Measurements from ENCODE around the gene ENOSF1. TPM values are rescaled to one million over a fixed set of nuclear protein-coding genes. Genes with fewer than 3 reads are reported as not detected.

The ENOSF1 gene
- total and polyA plus RNA-seq, 10 of the 15 experiments (the other 5 are each of a cell fraction or from before 2014, with no cell fraction given), result 12.5 to 43.3 (median 29.5) TPM

DNA sequence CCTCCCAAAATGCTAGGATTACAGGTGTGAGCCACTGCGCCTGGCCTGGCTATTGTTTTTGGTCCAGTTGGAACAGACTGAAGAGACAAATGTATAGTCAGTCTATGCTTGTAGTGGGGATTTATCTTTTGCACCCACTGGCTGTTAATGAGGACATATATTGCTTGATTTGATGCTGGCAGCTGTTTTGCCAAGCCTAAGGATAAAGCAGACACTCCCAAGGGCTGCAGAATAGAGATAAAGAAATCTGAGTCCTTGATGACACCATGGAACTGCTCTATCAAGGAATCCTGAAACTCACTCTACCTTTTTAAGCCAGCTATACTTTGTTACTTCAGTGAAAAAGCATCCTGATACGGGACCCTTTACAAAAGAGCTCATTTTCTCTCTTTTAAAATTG is 43.1 kb upstream of the ENOSF1 start (continued):
- TF ChIP-seq, protein P1, sequence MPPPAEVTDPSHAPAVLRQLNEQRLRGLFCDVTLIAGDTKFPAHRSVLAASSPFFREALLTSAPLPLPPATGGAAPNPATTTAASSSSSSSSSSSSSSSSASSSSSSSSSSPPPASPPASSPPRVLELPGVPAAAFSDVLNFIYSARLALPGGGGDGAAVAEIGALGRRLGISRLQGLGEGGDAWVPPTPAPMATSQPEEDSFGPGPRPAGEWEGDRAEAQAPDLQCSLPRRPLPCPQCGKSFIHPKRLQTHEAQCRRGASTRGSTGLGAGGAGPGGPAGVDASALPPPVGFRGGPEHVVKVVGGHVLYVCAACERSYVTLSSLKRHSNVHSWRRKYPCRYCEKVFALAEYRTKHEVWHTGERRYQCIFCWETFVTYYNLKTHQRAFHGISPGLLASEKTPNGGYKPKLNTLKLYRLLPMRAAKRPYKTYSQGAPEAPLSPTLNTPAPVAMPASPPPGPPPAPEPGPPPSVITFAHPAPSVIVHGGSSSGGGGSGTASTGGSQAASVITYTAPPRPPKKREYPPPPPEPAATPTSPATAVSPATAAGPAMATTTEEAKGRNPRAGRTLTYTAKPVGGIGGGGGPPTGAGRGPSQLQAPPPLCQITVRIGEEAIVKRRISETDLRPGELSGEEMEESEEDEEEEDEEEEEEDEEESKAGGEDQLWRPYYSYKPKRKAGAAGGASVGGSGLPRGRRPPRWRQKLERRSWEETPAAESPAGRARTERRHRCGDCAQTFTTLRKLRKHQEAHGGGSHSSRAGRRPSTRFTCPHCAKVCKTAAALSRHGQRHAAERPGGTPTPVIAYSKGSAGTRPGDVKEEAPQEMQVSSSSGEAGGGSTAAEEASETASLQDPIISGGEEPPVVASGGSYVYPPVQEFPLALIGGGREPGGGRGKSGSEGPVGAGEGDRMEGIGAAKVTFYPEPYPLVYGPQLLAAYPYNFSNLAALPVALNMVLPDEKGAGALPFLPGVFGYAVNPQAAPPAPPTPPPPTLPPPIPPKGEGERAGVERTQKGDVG (CRISPR knock-in tag; IDR thresholded peaks at IDR 0.05), result no peak
- no peak for TF ChIP-seq KAT2A (conservative IDR thresholded peaks at IDR 0.05; ENCODE audit: control insufficient read depth, low read depth, low read length)
- TF ChIP-seq SREBF2 (IDR thresholded peaks at IDR 0.05; ENCODE audit: low read length), result no peak

DNA sequence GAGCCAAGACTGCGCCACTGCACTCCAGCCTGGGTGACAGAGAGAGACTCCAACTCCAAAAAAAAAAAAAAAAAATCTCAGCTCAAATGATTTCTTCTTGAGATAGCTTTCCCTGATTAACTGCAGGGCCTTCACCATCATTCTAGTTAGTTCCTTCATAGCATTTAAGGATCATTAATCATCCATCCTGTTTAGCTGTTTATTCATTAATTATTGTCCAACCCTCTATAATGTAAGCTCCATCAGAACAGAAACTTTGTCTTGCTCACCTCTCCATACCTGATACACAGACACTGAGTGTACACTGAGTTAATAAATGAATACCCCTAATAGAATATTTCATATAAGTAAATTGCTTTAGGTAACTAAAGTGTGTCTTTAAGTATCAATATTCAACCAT is 42.2 kb upstream of the ENOSF1 start:
- 100% methylated on average over 1 of the region's 1 CpG for WGBS (ENCODE audit: insufficient coverage, insufficient replicate concordance, low lambda C conversion rate, missing lambda C conversion rate)
- in situ Hi-C loops (cut with MboI), result no loop called here
- H3K4me3 ChIP-seq, result no peak overlapping the region

More for the DNA sequence above, 42.2 kb upstream of the ENOSF1 start:
- no TSS peak for BruUV-seq (replicated peaks)
- Histone ChIP-seq H3K27me3 (replicated peaks in 1 of 2; ENCODE audit: control insufficient read depth in 2 of 2, insufficient read depth in 2 of 2, low read length in 1 of 2) (no peaks in the 10 kb centered on the region), H2AFZ (ENCODE audit: control insufficient read depth, low read depth, low read length) (no peak overlapping the region), H4K20me1 (ENCODE audit: control insufficient read depth, insufficient read depth) (no peaks in the 10 kb centered on the region), H3K9me3 (replicated peaks; ENCODE audit: control insufficient read depth, insufficient read depth, low read length) (no peaks in the 10 kb centered on the region), H3K79me2 (ENCODE audit: control insufficient read depth, insufficient read depth, low read length) (no peaks in the 10 kb centered on the region; the same call in 1 of the 2 replicates), H3K36me3 (ENCODE audit: control insufficient read depth in 2 of 2, insufficient read depth in 2 of 2, low read length in 1 of 2) (no peaks in the 10 kb centered on the region; a peak in 1 of 4 replicates), H3K4me1 (ENCODE audit: control insufficient read depth, insufficient read depth, low read length) (no peaks in the 10 kb centered on the region), H3K27ac (ENCODE audit: control insufficient read depth, insufficient read depth) (no peak overlapping the region), H3K4me2 (ENCODE audit: control insufficient read depth, insufficient read depth) (no peak overlapping the region), H3K9ac (ENCODE audit: control insufficient read depth, insufficient read depth, low read length) (no peak overlapping the region)
- ChIA-PET CTCF (interaction anchor here (0.6 to 5.2 kb wide), 9 partner anchors 15 to 130 kb away, joined by 3 to 32 read pairs (median 5); no protein-coding TSS in a partner anchor), SMC1A (ENCODE audit: uncharacterized antibody, unreplicated experiment) (interaction anchor here (1.2 to 4.1 kb wide), 2 partner anchors 50 to 76 kb away, joined by 3 to 20 read pairs; no protein-coding TSS in a partner anchor), POLR2A (interaction anchor here (0.9 kb wide), 1 partner anchor 53 kb away, joined by 3 read pairs; no protein-coding TSS in a partner anchor), RAD21 (ENCODE audit: unreplicated experiment) (interaction anchor here (1.1 to 1.9 kb wide), 3 partner anchors 53 to 130 kb away, joined by 3 to 4 read pairs (median 3); no protein-coding TSS in a partner anchor)
- intact Hi-C loops (cut with micrococcal nuclease; ENCODE audit: unreplicated experiment), result no loop called here
- ATAC-seq (no peak), FAIRE-seq (no peak), DNase-seq (ENCODE audit: low read depth, low spot score) (no peak)
- TF ChIP-seq, protein P2, sequence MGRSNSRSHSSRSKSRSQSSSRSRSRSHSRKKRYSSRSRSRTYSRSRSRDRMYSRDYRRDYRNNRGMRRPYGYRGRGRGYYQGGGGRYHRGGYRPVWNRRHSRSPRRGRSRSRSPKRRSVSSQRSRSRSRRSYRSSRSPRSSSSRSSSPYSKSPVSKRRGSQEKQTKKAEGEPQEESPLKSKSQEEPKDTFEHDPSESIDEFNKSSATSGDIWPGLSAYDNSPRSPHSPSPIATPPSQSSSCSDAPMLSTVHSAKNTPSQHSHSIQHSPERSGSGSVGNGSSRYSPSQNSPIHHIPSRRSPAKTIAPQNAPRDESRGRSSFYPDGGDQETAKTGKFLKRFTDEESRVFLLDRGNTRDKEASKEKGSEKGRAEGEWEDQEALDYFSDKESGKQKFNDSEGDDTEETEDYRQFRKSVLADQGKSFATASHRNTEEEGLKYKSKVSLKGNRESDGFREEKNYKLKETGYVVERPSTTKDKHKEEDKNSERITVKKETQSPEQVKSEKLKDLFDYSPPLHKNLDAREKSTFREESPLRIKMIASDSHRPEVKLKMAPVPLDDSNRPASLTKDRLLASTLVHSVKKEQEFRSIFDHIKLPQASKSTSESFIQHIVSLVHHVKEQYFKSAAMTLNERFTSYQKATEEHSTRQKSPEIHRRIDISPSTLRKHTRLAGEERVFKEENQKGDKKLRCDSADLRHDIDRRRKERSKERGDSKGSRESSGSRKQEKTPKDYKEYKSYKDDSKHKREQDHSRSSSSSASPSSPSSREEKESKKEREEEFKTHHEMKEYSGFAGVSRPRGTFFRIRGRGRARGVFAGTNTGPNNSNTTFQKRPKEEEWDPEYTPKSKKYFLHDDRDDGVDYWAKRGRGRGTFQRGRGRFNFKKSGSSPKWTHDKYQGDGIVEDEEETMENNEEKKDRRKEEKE (IDR thresholded peaks at IDR 0.05), result no peak
- TF ChIP-seq ATF7 (IDR thresholded peaks at IDR 0.05; ENCODE audit: low read depth) (no peak), GATAD2B (conservative IDR thresholded peaks at IDR 0.05; ENCODE audit: low read depth) (no peak), NRF1 (conservative IDR thresholded peaks at IDR 0.05; ENCODE audit: low read depth, low read length) (no peak), NR2C2 (IDR thresholded peaks at IDR 0.05; ENCODE audit: borderline replicate concordance, control insufficient read depth, insufficient read length, low read depth) (no peak), FOS (IDR thresholded peaks at IDR 0.05; ENCODE audit: borderline replicate concordance, extremely low read depth, insufficient read length) (no peak), PAX8 (IDR thresholded peaks at IDR 0.05) (no peak)
- TF ChIP-seq, protein P3, sequence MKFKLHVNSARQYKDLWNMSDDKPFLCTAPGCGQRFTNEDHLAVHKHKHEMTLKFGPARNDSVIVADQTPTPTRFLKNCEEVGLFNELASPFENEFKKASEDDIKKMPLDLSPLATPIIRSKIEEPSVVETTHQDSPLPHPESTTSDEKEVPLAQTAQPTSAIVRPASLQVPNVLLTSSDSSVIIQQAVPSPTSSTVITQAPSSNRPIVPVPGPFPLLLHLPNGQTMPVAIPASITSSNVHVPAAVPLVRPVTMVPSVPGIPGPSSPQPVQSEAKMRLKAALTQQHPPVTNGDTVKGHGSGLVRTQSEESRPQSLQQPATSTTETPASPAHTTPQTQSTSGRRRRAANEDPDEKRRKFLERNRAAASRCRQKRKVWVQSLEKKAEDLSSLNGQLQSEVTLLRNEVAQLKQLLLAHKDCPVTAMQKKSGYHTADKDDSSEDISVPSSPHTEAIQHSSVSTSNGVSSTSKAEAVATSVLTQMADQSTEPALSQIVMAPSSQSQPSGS (IDR thresholded peaks at IDR 0.05; ENCODE audit: low read length), result no peak

All from GM12878 (cell line).